Caco-2 (cell line): ENCODE data around the gene RPL9. TPM values are rescaled to one million over a fixed set of nuclear protein-coding genes. Genes with fewer than 3 reads are reported as not detected.

Experiments used
- BruUV-seq: library from RNA; stranded (reverse); fragments of 400-500 nt; replicated peaks from 2 replicates; lab custom pipeline; 2021; lab: Mats Ljungman, UMichigan
- CTCF ChIA-PET: fragments of 300-600 bp; sonication (Branson Sonifier 250); formaldehyde crosslinking; loops from one replicate; lab custom pipeline; 2022; ENCODE audit warnings: antibody characterized with exemption; lab: Charles Lee
- POLR2A ChIA-PET: fragments of 300-600 bp; sonication (Branson Sonifier 250); formaldehyde crosslinking; loops from one replicate; lab custom pipeline; 2022; ENCODE audit warnings: antibody characterized with exemption; lab: Charles Lee
- DNase-seq, 2 experiments: peaks; one replicate each; pipeline versions ENCODE4 v3.0.0 to v3.0.0-alpha.2; 2020 to 2022
- H3K27me3 ChIP-seq: replicated peaks from 2 replicates; pipeline ENCODE4 v1.6.0; 2011; ENCODE audit warnings: low read length; ENCODE audit not compliant: control insufficient read depth, insufficient read depth
- H3K36me3 ChIP-seq: 2 replicates; pipeline ENCODE4 v1.5.1; 2011; ENCODE audit warnings: low read length; ENCODE audit not compliant: control insufficient read depth, insufficient read depth
- H3K4me1 ChIP-seq: fragments of 250-450 bp; sonication (Bioruptor Pico); 2 replicates; pipeline ENCODE4 v1.5.1; 2020; ENCODE audit warnings: mild to moderate bottlenecking
- H3K4me3 ChIP-seq: 2 replicates; pipeline ENCODE4 v1.5.1; 2011; ENCODE audit warnings: low read depth, mild to moderate bottlenecking, control low read depth, low read length
- H3K9me3 ChIP-seq: fragments of 250-450 bp; sonication (Bioruptor Pico); 2 replicates; pipeline ENCODE4 v1.5.1; 2020; ENCODE audit warnings: mild to moderate bottlenecking, moderate library complexity
- H3K27ac Mint-ChIP-seq: one replicate; pipeline ENCODE4 v1.8.0; 2022; ENCODE audit warnings: mixed read lengths; ENCODE audit not compliant: unreplicated experiment
- H3K27me3 Mint-ChIP-seq: one replicate; pipeline ENCODE4 v1.8.0; 2022; ENCODE audit warnings: mixed read lengths; ENCODE audit not compliant: insufficient read depth, unreplicated experiment
- H3K36me3 Mint-ChIP-seq: one replicate; pipeline ENCODE4 v1.8.0; 2022; ENCODE audit warnings: mild to moderate bottlenecking, mixed read lengths; ENCODE audit not compliant: insufficient read depth, unreplicated experiment
- H3K4me1 Mint-ChIP-seq: one replicate; pipeline ENCODE4 v1.8.0; 2022; ENCODE audit warnings: low read depth, mixed read lengths; ENCODE audit not compliant: unreplicated experiment
- H3K4me3 Mint-ChIP-seq: one replicate; pipeline ENCODE4 v1.8.0; 2022; ENCODE audit warnings: mild to moderate bottlenecking, moderate library complexity, mixed read lengths; ENCODE audit not compliant: unreplicated experiment
- H3K9me3 Mint-ChIP-seq: one replicate; pipeline ENCODE4 v1.8.0; 2022; ENCODE audit warnings: mixed read lengths; ENCODE audit not compliant: unreplicated experiment
- CTCF ChIP-seq, 2 experiments: fragments of 200-600 bp in 1 of 2; IDR thresholded peaks; 1 replicate in 1 of 2; 2 replicates in 1 of 2; pipeline versions ENCODE4 v1.5.1 to v1.8.0; 2011 to 2022; ENCODE audit warnings: antibody characterized with exemption in 1 of 2, control low read depth in 1 of 2, inconsistent platforms in 1 of 2, low read depth in 1 of 2, low read length in 1 of 2, mild to moderate bottlenecking in 1 of 2, moderate library complexity in 1 of 2; ENCODE audit not compliant: insufficient read depth in 1 of 2, severe bottlenecking in 1 of 2, unreplicated experiment in 1 of 2
- intact Hi-C: fragments of 100-400 bp; cut with micrococcal nuclease; formaldehyde crosslinking; loops from one replicate; pipeline ENCODE4 v1.10.0; 2022; ENCODE audit not compliant: unreplicated experiment
- total RNA-seq: library from RNA; stranded (reverse); gene quantifications from 2 replicates; pipeline ENCODE4 v1.2.3, GENCODE V29; 2022

The RPL9 gene
- total RNA-seq, 1 experiment from 2014 or later, result 976 TPM

- Mint-ChIP-seq H3K36me3 (peaks cover 95% of the 10 kb centered on the region), H3K27ac (no peak overlapping the region), H3K4me1 (no peaks in the 10 kb centered on the region), H3K27me3 (no peaks in the 10 kb centered on the region), H3K4me3 (no peak overlapping the region), H3K9me3 (no peaks in the 10 kb centered on the region)
- TF ChIP-seq CTCF (IDR thresholded peaks at IDR 0.05; ENCODE audit: insufficient read depth in 1 of 2, low read depth in 1 of 2, low read length in 1 of 2, severe bottlenecking in 1 of 2, unreplicated experiment in 1 of 2), result no peak
- DNase-seq, result no peak
- Histone ChIP-seq H3K27me3 (no peaks in the 10 kb centered on the region), H3K4me1 (no peaks in the 10 kb centered on the region), H3K36me3 (peaks cover 3% of the 10 kb centered on the region; the same call in 1 of the 2 replicates), H3K4me3 (no peak overlapping the region), H3K9me3 (no peaks in the 10 kb centered on the region)
- intact Hi-C loops, result no loop called here
- BruUV-seq, result no TSS peak
- ChIA-PET CTCF (no interaction called here), POLR2A (no interaction called here)
Observed at GRCh38 chr4:39502019-39502663, 43.4 kb upstream of the RPL9 start.

DNA sequence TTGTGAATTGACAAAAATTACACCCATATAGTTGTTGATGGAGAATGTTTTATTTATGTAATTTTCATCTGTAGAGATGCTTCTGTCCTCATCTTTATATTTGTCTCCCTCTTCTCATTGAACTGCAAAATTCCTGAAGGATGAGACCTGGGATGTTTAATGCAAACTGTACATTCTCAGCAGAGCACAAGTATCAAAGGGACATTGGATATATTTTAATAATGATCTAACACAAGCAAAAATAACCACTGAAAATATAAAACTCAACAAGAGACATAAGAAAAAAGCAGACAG, 40.0 kb upstream of the RPL9 start:
- Mint-ChIP-seq H3K4me1 (no peaks in the 10 kb centered on the region), H3K4me3 (no peak overlapping the region), H3K27ac (no peak overlapping the region), H3K27me3 (no peaks in the 10 kb centered on the region), H3K9me3 (no peaks in the 10 kb centered on the region), H3K36me3 (peaks cover 76% of the 10 kb centered on the region)
- H3K36me3 ChIP-seq, result peaks cover 3% of the 10 kb centered on the region; the same call in 1 of the 2 replicates
- H3K27me3 ChIP-seq, result no peaks in the 10 kb centered on the region
- no peak for TF ChIP-seq CTCF (IDR thresholded peaks at IDR 0.05; ENCODE audit: insufficient read depth in 1 of 2, low read depth in 1 of 2, low read length in 1 of 2, severe bottlenecking in 1 of 2, unreplicated experiment in 1 of 2)
- H3K4me1 ChIP-seq, result peaks cover 7% of the 10 kb centered on the region
- H3K9me3 ChIP-seq, result no peaks in the 10 kb centered on the region
- POLR2A ChIA-PET, result no interaction called here
- DNase-seq, result no peak
- intact Hi-C loops, result no loop called here
- BruUV-seq, result no TSS peak
- no peak overlapping the region for H3K4me3 ChIP-seq
- CTCF ChIA-PET, result no interaction called here

- TF ChIP-seq CTCF (IDR thresholded peaks at IDR 0.05; ENCODE audit: insufficient read depth in 1 of 2, low read depth in 1 of 2, low read length in 1 of 2, severe bottlenecking in 1 of 2, unreplicated experiment in 1 of 2), result no peak
- Histone ChIP-seq H3K27me3 (no peaks in the 10 kb centered on the region), H3K36me3 (peaks cover 3% of the 10 kb centered on the region; the same call in 1 of the 2 replicates), H3K9me3 (no peaks in the 10 kb centered on the region), H3K4me3 (no peak overlapping the region), H3K4me1 (peaks cover 9% of the 10 kb centered on the region)
- intact Hi-C loops, result no loop called here
- BruUV-seq, result no TSS peak
- POLR2A ChIA-PET, result no interaction called here
- H3K9me3 Mint-ChIP-seq, result no peaks in the 10 kb centered on the region
- CTCF ChIA-PET, result no interaction called here
- no peaks in the 10 kb centered on the region for H3K4me1 Mint-ChIP-seq
- H3K4me3 Mint-ChIP-seq, result no peak overlapping the region
- DNase-seq, result no peak
- peaks cover 70% of the 10 kb centered on the region for H3K36me3 Mint-ChIP-seq
- no peak overlapping the region for H3K27ac Mint-ChIP-seq
- no peaks in the 10 kb centered on the region for H3K27me3 Mint-ChIP-seq
Observed at GRCh38 chr4:39497909-39498726, 39.4 kb upstream of the RPL9 start.
